ES-I3 (cell line): ENCODE measurements around the gene ZNF639.

Experiments
- H3K36me3 ChIP-seq: 2 replicates; pipeline ENCODE4 v1.6.1; 2013; ENCODE audit warnings: mild to moderate bottlenecking, low read length, control low read depth, moderate library complexity; ENCODE audit not compliant: insufficient read depth
- H3K4me1 ChIP-seq: 2 replicates; pipeline ENCODE4 v1.6.1; 2013; ENCODE audit warnings: mild to moderate bottlenecking, control low read depth, low read length; ENCODE audit not compliant: insufficient read depth
- H3K9ac ChIP-seq: 2 replicates; pipeline ENCODE4 v1.6.1; 2013; ENCODE audit warnings: low read depth, mild to moderate bottlenecking, low read length, moderate library complexity
- H3K9me3 ChIP-seq: 2 replicates; pipeline ENCODE4 v1.6.1; 2013; ENCODE audit warnings: mild to moderate bottlenecking, low read length, moderate library complexity; ENCODE audit not compliant: control insufficient read depth, insufficient read depth

Gene ZNF639

GRCh38 chr3:179333084-179333483, 10.3 kb downstream of the ZNF639 start:
- Histone ChIP-seq H3K9me3 (no peaks in the 10 kb centered on the region), H3K36me3 (peaks cover 22% of the 10 kb centered on the region), H3K9ac (no peak overlapping the region), H3K4me1 (no peaks in the 10 kb centered on the region)

DNA sequence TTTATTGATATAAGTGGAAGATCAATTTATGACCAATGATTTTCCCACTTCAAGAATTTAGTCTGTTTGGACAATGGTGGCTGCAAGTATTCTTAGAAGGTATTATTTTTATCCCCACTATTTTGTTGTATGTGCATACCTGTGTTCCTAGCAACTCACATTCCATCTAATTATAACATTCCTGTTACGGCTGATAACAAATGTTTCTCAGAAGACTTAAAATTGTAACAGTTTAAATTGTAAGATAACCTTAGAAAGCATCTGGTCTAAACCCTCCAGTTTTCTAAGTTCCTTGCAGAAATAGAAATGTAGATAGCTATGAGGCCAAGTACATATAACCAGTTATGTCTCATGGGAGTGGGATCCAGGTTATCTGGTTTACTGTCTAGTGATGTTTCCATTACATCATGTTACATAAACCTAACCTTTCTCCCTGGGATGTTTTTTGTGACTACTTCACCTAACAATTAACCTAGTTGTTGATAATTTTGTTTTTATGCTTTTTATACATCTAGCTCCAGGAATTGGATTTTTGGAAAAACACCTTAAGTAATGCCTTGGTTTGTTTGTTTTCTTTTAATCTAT, 13.6 kb downstream of the ZNF639 start:
- H3K9me3 ChIP-seq: no peaks in the 10 kb centered on the region
- H3K9ac ChIP-seq: no peak overlapping the region
- peaks cover 17% of the 10 kb centered on the region for H3K36me3 ChIP-seq
- no peaks in the 10 kb centered on the region for H3K4me1 ChIP-seq

DNA sequence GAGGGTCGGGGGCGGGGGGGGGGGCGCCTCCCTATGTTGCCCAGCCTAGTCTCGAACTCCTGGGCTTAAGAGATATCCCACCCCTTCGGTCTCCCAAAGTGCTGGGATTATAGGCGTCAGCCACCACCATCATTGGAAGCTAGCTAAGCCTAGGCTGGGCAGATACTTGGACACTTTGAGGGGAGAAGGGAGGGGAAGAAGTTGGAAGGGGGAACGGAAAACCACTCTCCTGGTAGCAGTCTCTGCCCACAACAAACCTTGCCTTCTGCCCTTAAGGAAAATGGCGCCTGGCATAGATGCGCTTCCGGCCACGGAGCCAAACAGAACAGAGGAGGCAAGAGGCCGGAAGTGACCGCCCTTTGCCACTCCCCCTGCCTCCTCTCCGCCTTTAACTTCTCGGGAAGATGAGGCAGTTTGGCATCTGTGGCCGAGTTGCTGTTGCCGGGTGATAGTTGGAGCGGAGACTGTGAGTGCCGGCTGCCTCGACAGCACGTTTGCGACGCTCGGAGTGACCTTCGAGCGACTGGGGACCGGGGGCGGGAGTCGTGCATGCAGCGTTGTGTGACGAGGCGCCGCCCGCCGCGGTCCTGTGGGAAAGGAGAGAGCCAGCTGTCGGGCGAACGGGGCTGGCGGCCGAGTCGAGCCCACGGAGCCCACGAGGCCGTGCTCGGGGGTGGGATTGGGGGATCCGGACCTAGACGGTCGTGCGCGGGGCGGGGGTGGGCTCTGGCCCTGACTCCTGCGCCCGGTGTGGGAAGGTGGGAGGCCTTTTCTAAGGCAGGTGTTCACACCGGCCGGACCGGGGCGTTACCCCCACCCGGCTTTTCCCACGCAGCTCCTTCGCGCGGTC, 24.7 kb downstream of the ZNF639 start, which contains the start of gene MFN1:
TSS of gene MFN1 (plus strand) at position 365 of the 850 bp plus-strand sequence. CDS start 1,143 bp downstream, outside the sequence.
- H3K9ac ChIP-seq: peak within 1 kb of the TSS; percentile 94
- H3K4me1 ChIP-seq: no peaks in the 10 kb centered on the region
- no peaks in the 10 kb centered on the region for H3K9me3 ChIP-seq
- H3K36me3 ChIP-seq: no peaks in the 10 kb centered on the region

- H3K9me3 ChIP-seq: no peaks in the 10 kb centered on the region
- H3K9ac ChIP-seq: peak overlapping the region; percentile 94
- peaks cover 2% of the 10 kb centered on the region; the same call in 1 of the 2 replicates for H3K36me3 ChIP-seq
- no peaks in the 10 kb centered on the region for H3K4me1 ChIP-seq
Measured at GRCh38 chr3:179348325-179349013, 25.6 kb downstream of the ZNF639 start.

DNA sequence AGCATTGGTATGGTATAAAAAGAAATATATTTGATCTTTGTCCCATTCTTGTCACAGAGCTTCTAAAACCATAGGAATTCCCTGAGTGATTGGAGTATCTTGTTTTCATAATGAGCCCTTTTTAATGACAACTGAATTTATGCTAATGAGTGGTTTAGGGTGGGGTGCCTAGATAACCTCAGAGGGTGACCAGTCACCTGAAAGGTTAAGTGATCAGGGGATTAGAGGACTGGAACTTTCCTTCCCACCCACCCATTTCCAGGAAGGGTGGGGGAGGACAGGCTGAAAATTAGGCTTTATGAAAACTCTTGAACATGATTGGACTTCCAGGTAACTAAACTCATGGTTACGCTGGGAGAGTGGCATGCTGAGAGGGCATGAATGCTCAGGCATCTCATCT, 33.2 kb downstream of the ZNF639 start:
- Histone ChIP-seq H3K9ac (no peak overlapping the region), H3K4me1 (no peaks in the 10 kb centered on the region), H3K9me3 (no peaks in the 10 kb centered on the region), H3K36me3 (peaks cover 12% of the 10 kb centered on the region)

DNA sequence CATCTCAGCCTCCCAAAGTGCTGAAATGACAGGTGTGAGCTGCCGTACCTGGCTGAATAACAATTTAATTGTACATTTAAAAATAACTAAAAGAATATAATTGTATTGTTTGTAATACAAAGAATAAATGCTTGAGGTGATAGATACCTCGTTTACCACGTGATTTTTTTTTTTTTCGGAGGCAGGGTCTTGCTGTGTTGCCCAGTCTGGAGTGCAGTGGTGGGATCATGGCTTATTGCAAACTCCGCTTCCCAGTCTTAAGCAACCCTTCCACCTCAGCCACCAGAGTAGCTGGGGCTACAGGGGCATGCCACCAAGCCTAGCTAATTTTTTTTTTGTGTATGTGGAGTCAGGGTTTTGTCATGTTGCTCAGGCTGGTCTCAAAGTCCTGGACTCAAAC, 40.5 kb downstream of the ZNF639 start:
- Histone ChIP-seq H3K9ac (no peak overlapping the region), H3K4me1 (no peaks in the 10 kb centered on the region), H3K9me3 (no peaks in the 10 kb centered on the region), H3K36me3 (peaks cover 10% of the 10 kb centered on the region)

DNA sequence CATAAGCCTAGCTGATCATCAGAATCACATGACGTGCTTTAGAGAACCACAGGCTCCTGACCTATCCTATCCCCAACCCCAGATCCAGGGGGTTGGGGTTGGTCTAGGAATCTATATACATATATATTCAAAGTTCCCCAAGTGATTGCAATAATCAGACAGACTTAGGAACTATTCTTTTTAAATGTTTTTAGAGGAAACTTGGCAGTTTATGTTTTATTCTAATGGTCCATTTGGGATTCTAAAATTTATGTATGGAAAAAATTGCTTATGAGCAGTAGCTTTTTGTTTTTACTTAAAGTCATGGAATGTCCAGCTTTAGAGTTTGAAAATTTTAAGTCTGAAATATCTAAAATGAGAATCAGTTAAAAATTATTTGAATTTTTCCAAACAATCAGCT, 46.8 kb downstream of the ZNF639 start:
- no peak overlapping the region for H3K9ac ChIP-seq
- H3K9me3 ChIP-seq: no peaks in the 10 kb centered on the region
- H3K36me3 ChIP-seq: peaks cover 6% of the 10 kb centered on the region; the same call in 1 of the 2 replicates
- H3K4me1 ChIP-seq: no peaks in the 10 kb centered on the region

DNA sequence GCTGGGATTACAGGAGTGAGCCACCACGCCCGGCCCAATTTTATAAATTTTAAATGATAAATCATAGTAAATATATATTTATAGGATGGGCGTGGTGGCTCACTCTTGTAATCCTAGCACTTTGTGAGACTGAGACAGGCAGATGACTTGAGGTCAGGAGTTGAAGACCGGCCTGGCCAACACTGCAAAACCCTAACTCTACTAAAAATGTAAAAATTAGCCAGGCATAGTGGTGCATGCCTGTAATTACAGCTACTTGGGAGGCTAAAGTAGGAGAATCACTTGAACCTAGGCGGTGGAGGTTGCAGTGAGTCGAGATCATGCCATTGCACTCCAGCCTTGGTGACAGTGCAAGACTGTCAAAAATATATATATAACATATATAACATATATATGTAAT, 51.1 kb downstream of the ZNF639 start:
- H3K4me1 ChIP-seq: no peaks in the 10 kb centered on the region
- 0 out of 2 replicates have a peak, but pooled peaks cover 1% of the 10 kb centered on the region for H3K36me3 ChIP-seq

GRCh38 chr3:179375091-179375999, 52.5 kb downstream of the ZNF639 start:
- no peaks in the 10 kb centered on the region for H3K9me3 ChIP-seq
- no peak overlapping the region for H3K9ac ChIP-seq
- peaks cover 4% of the 10 kb centered on the region; the same call in 1 of the 2 replicates for H3K36me3 ChIP-seq
- no peaks in the 10 kb centered on the region for H3K4me1 ChIP-seq

More for the DNA sequence above, 51.1 kb downstream of the ZNF639 start:
- H3K9me3 ChIP-seq: no peaks in the 10 kb centered on the region
- no peak overlapping the region for H3K9ac ChIP-seq

GRCh38 chr3:179376474-179376873, 53.6 kb downstream of the ZNF639 start:
- H3K9ac ChIP-seq: no peak overlapping the region
- peaks cover 14% of the 10 kb centered on the region for H3K36me3 ChIP-seq
- no peaks in the 10 kb centered on the region for H3K9me3 ChIP-seq
- no peaks in the 10 kb centered on the region for H3K4me1 ChIP-seq
